GM12878 (cell line): ENCODE measurements around the gene CD164L2. TPM values are rescaled to one million over a fixed set of nuclear protein-coding genes. Genes with fewer than 3 reads are reported as not detected.

Experiments
- CTCF ChIP-seq, 3 experiments: IDR thresholded peaks in 2 of 3; conservative IDR thresholded peaks in 1 of 3; 2 replicates each; pipeline ENCODE4 v1.5.1; 2011; ENCODE audit warnings: low read depth in 3 of 3, low read length in 3 of 3, mild to moderate bottlenecking in 3 of 3, control low read depth in 2 of 3, moderate library complexity in 2 of 3, inconsistent platforms in 1 of 3, mixed read lengths in 1 of 3; ENCODE audit not compliant: control insufficient read depth in 2 of 3, insufficient read depth in 1 of 3; ENCODE audit errors: extremely low read depth in 1 of 3
- FOXM1 ChIP-seq: IDR thresholded peaks from 2 replicates; pipeline ENCODE4 v1.6.1; 2012; ENCODE audit warnings: low read depth, mild to moderate bottlenecking, inconsistent platforms, low read length, moderate library complexity
- IKZF1 ChIP-seq: fragments of 450-650 bp; conservative IDR thresholded peaks from 2 replicates; pipeline ENCODE4 v1.6.1; 2017; ENCODE audit warnings: antibody characterized with exemption, mild to moderate bottlenecking
- YY1 ChIP-seq: IDR thresholded peaks from 2 replicates; pipeline ENCODE4 v1.6.1; 2011; ENCODE audit warnings: low read depth, mild to moderate bottlenecking, low read length
- ZZZ3 ChIP-seq: IDR thresholded peaks from 2 replicates; pipeline ENCODE4 v1.6.1; 2011; ENCODE audit warnings: low read depth; ENCODE audit not compliant: control insufficient read depth, insufficient read length
- polyA plus RNA-seq, 11 experiments: library from polyadenylated mRNA; depleted of rRNA in 4 of 11; unstranded in 6 of 11; stranded (reverse) in 5 of 11; fragments of >200 nt; fragmentation: Nextera tagmentation in 4 of 11; fragmentation: Illumina TruSeq in 1 of 11; extraction: Ambion mirVana in 4 of 11; extraction: Trizol in 1 of 11; gene quantifications; 1 replicate in 1 of 11; 2 replicates in 10 of 11; pipeline versions ENCODE4 v1.2.1 to v1.2.3, GENCODE V29; 2011 to 2016; ENCODE audit warnings: inconsistent platforms in 2 of 11, missing spikeins in 2 of 11, low read depth in 1 of 11
- total RNA-seq, 4 experiments: library from RNA; depleted of rRNA in 3 of 4; stranded (reverse); fragments of >200 nt in 3 of 4; fragmentation: Illumina TruSeq in 1 of 4; extraction: Trizol in 1 of 4; gene quantifications; 2 replicates each; pipeline versions ENCODE4 v1.2.1 to v1.2.3, GENCODE V29; 2013 to 2021
- TF ChIP-seq, protein P1 (sequence below): fragments of 450-650 bp; IDR thresholded peaks from 2 replicates; pipeline ENCODE4 v1.6.1; 2017; ENCODE audit warnings: mild to moderate bottlenecking
- TF ChIP-seq, protein P2 (sequence below): fragments of 450-650 bp; IDR thresholded peaks from 2 replicates; pipeline ENCODE4 v1.6.1; 2018; ENCODE audit warnings: borderline replicate concordance, mild to moderate bottlenecking; ENCODE audit not compliant: partially characterized antibody

CD164L2 gene
- total and polyA plus RNA-seq, 10 of the 15 experiments (the other 5 are each of a cell fraction or from before 2014, with no cell fraction given), result not detected

DNA sequence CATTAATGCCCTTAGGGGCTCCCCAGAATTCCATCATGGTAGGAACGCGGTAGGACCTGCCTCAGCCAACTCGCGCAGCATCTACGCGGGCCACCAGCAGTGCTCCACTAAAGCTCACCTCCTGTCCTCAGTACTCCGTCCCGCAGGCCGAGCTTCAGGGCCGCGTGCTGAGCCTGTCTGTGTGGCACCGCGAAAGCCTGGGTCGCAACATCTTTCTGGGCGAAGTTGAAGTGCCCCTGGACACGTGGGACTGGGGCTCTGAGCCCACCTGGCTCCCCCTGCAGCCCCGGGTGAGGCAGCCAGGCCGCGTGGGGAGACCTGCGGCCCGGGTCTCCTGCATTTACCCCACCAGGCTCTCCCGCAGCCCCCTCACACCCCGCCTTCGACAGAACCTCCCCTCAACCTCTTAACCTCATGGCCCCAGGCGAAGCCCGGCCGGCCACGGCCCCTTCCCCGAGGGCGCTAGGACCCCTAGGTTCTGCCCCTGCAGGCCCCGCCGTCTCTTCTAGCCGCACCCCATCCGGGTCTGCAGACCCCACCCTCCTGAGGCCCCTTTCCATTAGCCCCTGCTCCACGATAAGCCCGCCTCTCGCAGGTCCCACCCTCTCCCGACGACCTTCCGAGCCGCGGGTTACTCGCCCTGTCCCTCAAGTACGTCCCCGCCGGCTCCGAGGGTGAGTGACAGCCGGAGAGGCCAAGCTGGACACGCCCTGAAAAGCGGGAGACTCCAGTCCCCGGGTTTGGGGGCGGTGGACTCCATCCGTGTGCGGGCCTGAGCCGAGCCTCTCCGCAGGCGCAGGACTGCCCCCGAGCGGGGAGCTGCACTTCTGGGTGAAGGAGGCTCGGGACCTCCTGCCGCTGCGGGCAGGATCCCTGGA, 32.2 kb downstream of the CD164L2 start (continued):
- TF ChIP-seq, protein P1, sequence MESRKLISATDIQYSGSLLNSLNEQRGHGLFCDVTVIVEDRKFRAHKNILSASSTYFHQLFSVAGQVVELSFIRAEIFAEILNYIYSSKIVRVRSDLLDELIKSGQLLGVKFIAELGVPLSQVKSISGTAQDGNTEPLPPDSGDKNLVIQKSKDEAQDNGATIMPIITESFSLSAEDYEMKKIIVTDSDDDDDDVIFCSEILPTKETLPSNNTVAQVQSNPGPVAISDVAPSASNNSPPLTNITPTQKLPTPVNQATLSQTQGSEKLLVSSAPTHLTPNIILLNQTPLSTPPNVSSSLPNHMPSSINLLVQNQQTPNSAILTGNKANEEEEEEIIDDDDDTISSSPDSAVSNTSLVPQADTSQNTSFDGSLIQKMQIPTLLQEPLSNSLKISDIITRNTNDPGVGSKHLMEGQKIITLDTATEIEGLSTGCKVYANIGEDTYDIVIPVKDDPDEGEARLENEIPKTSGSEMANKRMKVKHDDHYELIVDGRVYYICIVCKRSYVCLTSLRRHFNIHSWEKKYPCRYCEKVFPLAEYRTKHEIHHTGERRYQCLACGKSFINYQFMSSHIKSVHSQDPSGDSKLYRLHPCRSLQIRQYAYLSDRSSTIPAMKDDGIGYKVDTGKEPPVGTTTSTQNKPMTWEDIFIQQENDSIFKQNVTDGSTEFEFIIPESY, result no peak
- TF ChIP-seq FOXM1 (no peak), ZZZ3 (no peak), IKZF1 (no peak), CTCF (IDR thresholded peaks at IDR 0.05 in 2 of 3, conservative IDR thresholded peaks at IDR 0.05 in 1 of 3; ENCODE audit: control insufficient read depth in 2 of 3, extremely low read depth in 1 of 3, insufficient read depth in 1 of 3, low read depth in 3 of 3, low read length in 3 of 3) (no peak), YY1 (no peak)
- TF ChIP-seq, protein P2, sequence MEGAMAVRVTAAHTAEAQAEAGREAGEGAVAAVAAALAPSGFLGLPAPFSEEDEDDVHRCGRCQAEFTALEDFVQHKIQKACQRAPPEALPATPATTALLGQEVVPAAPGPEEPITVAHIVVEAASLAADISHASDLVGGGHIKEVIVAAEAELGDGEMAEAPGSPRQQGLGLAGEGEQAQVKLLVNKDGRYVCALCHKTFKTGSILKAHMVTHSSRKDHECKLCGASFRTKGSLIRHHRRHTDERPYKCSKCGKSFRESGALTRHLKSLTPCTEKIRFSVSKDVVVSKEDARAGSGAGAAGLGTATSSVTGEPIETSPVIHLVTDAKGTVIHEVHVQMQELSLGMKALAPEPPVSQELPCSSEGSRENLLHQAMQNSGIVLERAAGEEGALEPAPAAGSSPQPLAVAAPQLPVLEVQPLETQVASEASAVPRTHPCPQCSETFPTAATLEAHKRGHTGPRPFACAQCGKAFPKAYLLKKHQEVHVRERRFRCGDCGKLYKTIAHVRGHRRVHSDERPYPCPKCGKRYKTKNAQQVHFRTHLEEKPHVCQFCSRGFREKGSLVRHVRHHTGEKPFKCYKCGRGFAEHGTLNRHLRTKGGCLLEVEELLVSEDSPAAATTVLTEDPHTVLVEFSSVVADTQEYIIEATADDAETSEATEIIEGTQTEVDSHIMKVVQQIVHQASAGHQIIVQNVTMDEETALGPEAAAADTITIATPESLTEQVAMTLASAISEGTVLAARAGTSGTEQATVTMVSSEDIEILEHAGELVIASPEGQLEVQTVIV, result no peak
- TF ChIP-seq, all 136 proteins: peak for 0
